Motor neuron (in vitro differentiated cells): ENCODE measurements around the gene PKNOX2. TPM values are rescaled to one million over a fixed set of nuclear protein-coding genes. Genes with fewer than 3 reads are reported as not detected.

Experiments
- ATAC-seq, 8 experiments: fragments of 200-7000 bp; cut with Tn5 transposase; replicated peaks in 6 of 8; 2 replicates each; pipeline ENCODE4 v1.8.0; 2021; ENCODE audit warnings: mild to moderate bottlenecking in 8 of 8, moderate library complexity in 8 of 8
- H3K27ac ChIP-seq, 2 donors: fragments of 250-450 bp; sonication (Bioruptor Pico); 2 replicates each; pipeline ENCODE4 v1.9.0; 2021; ENCODE audit warnings: antibody characterized with exemption in 2 of 2, mild to moderate bottlenecking in 2 of 2, moderate library complexity in 1 of 2
- H3K4me1 ChIP-seq, 2 donors: fragments of 250-450 bp; sonication (Bioruptor Pico); replicated peaks in 1 of 2; 2 replicates each; pipeline ENCODE4 v1.6.1; 2021; ENCODE audit warnings: antibody characterized with exemption in 2 of 2, mild to moderate bottlenecking in 2 of 2, moderate library complexity in 1 of 2
- H3K4me3 ChIP-seq, 5 donors: fragments of 250-450 bp; sonication (Bioruptor Pico); 2 replicates each; pipeline ENCODE4 v1.9.0; 2021; ENCODE audit warnings: antibody characterized with exemption in 5 of 5, mild to moderate bottlenecking in 5 of 5, moderate library complexity in 4 of 5
- WGBS, 10 experiments: fragments of 450-650 bp; shearing (Covaris generic); methylation state at CpG; one replicate each; pipeline ENCODE4 v1.0.0; 2022; 5-methylcytosine and 5-hydroxymethylcytosine counted together
- in situ Hi-C, 9 experiments: fragments of 400-800 bp; cut with MboI; loops; one replicate each; pipeline ENCODE4 v1.15.0; 2021; ENCODE audit warnings: low sequenced_read_pairs in 9 of 9, low pct_unique_long_range_greater_than_20kb in 2 of 9; ENCODE audit not compliant: unreplicated experiment in 9 of 9
- total RNA-seq, 8 experiments: library from RNA; unstranded; fragments of 300-600 nt; gene quantifications; 2 replicates each; pipeline versions ENCODE4 v1.2.3 to v1.2.4, GENCODE V29; 2022

Gene PKNOX2
- total RNA-seq, 8 experiments from 2014 or later = 0.25 to 18.0 (median 9.1) TPM

GRCh38 chr11:125326126-125326525 is 161.6 kb downstream of the PKNOX2 start:
- WGBS, 10 experiments = 13 to 100% (median 80%) methylated on average over 1 to 4 of the region's 4 CpGs; no CpG with 5 or more reads in 1 of the 10 experiments
- in situ Hi-C loops = loop anchor here in 4 of 9 experiments (25.0 kb wide), 3 partner anchors 164 to 364 kb away; partner anchors contain the start of genes PKNOX2 (in 3 of the 4) and CCDC15 (in 1 of the 4)
- no peak overlapping the region for H3K27ac ChIP-seq
- H3K4me3 ChIP-seq = no peak overlapping the region
- H3K4me1 ChIP-seq = peaks cover 33 to 49% of the 10 kb centered on the region in 2 donors
- no peak for ATAC-seq

- in situ Hi-C loops = loop anchor here in 4 of 9 experiments (25.0 kb wide), 3 partner anchors 165 to 365 kb away; partner anchors contain the start of genes PKNOX2 (in 3 of the 4) and CCDC15 (in 1 of the 4)
- Histone ChIP-seq H3K4me3 (no peak overlapping the region), H3K4me1 (peaks cover 41 to 49% of the 10 kb centered on the region in 2 donors), H3K27ac (peak overlapping the region in 1 of 2 donors; percentile 8)
- ATAC-seq = peak in 5 of 8 experiments; percentile 69 to 84 (median 74)
- WGBS, 10 experiments = 20 to 86% (median 52%) methylated on average over 1 to 5 of the region's 7 CpGs; no CpG with 5 or more reads in 3 of the 10 experiments
Observed at GRCh38 chr11:125327518-125328224, 163.1 kb downstream of the PKNOX2 start.

- H3K4me3 ChIP-seq = no peak overlapping the region
- H3K4me1 ChIP-seq = peaks cover 39 to 44% of the 10 kb centered on the region in 2 donors
- WGBS, 10 experiments = 33 to 100% (median 100%) methylated on average over 1 of the region's 1 CpG; no CpG with 5 or more reads in 5 of the 10 experiments
- in situ Hi-C loops = loop anchor here in 4 of 9 experiments (25.0 kb wide), 3 partner anchors 166 to 366 kb away; partner anchors contain the start of genes PKNOX2 (in 3 of the 4) and CCDC15 (in 1 of the 4)
- no peak for ATAC-seq
- no peak overlapping the region for H3K27ac ChIP-seq
Observed at GRCh38 chr11:125328225-125328580, 163.7 kb downstream of the PKNOX2 start.

GRCh38 chr11:125329786-125330185 is 165.2 kb downstream of the PKNOX2 start:
- H3K4me3 ChIP-seq = no peak overlapping the region
- peaks cover 24 to 30% of the 10 kb centered on the region in 2 donors for H3K4me1 ChIP-seq
- H3K27ac ChIP-seq = no peak overlapping the region
- ATAC-seq = no peak
- in situ Hi-C loops = loop anchor here in 4 of 9 experiments (25.0 kb wide), 3 partner anchors 167 to 367 kb away; partner anchors contain the start of genes PKNOX2 (in 3 of the 4) and CCDC15 (in 1 of the 4)
- 80 to 94% (median 86%) methylated on average over 1 to 4 of the region's 9 CpGs; no CpG with 5 or more reads in 6 of the 10 experiments for WGBS, 10 experiments

- ATAC-seq = peak in 1 of 8 experiments; percentile 14
- in situ Hi-C loops = loop anchor here in 4 of 9 experiments (25.0 kb wide), 3 partner anchors 168 to 368 kb away; partner anchors contain the start of genes PKNOX2 (in 3 of the 4) and CCDC15 (in 1 of the 4)
- H3K4me1 ChIP-seq = peaks cover 28 to 30% of the 10 kb centered on the region in 2 donors
- no peak overlapping the region for H3K27ac ChIP-seq
- 68 to 94% (median 74%) methylated on average over 3 to 4 of the region's 10 CpGs; no CpG with 5 or more reads in 6 of the 10 experiments for WGBS, 10 experiments
- no peak overlapping the region for H3K4me3 ChIP-seq
Observed at GRCh38 chr11:125330462-125331325, 166.1 kb downstream of the PKNOX2 start.

GRCh38 chr11:125331357-125332035 is 166.9 kb downstream of the PKNOX2 start:
- ATAC-seq = no peak
- Histone ChIP-seq H3K4me3 (no peak overlapping the region), H3K4me1 (peaks cover 28 to 30% of the 10 kb centered on the region in 2 donors), H3K27ac (no peak overlapping the region)
- in situ Hi-C loops = loop anchor here in 4 of 9 experiments (25.0 kb wide), 3 partner anchors 169 to 369 kb away; partner anchors contain the start of genes PKNOX2 (in 3 of the 4) and CCDC15 (in 1 of the 4)
- 0 to 94% (median 71%) methylated on average over 1 to 6 of the region's 9 CpGs; no CpG with 5 or more reads in 3 of the 10 experiments for WGBS, 10 experiments

GRCh38 chr11:125332821-125333220 is 168.3 kb downstream of the PKNOX2 start:
- in situ Hi-C loops = loop anchor here in 4 of 9 experiments (25.0 kb wide), 3 partner anchors 171 to 371 kb away; partner anchors contain the start of genes PKNOX2 (in 3 of the 4) and CCDC15 (in 1 of the 4)
- WGBS, 10 experiments = 55 to 100% (median 88%) methylated on average over 2 to 4 of the region's 8 CpGs; no CpG with 5 or more reads in 6 of the 10 experiments
- Histone ChIP-seq H3K27ac (no peak overlapping the region), H3K4me1 (peaks cover 22 to 25% of the 10 kb centered on the region in 2 donors), H3K4me3 (no peak overlapping the region)
- ATAC-seq = no peak

- ATAC-seq = no peak
- in situ Hi-C loops = loop anchor here in 4 of 9 experiments (25.0 kb wide), 3 partner anchors 171 to 371 kb away; partner anchors contain the start of genes PKNOX2 (in 3 of the 4) and CCDC15 (in 1 of the 4)
- Histone ChIP-seq H3K27ac (no peak overlapping the region), H3K4me3 (no peak overlapping the region), H3K4me1 (peaks cover 29% of the 10 kb centered on the region in 2 donors)
- WGBS, 10 experiments = 27 to 100% (median 83%) methylated on average over 2 to 6 of the region's 7 CpGs; no CpG with 5 or more reads in 4 of the 10 experiments
Observed at GRCh38 chr11:125333354-125334073, 169.0 kb downstream of the PKNOX2 start.

- H3K4me3 ChIP-seq = no peak overlapping the region
- H3K27ac ChIP-seq = no peak overlapping the region
- ATAC-seq = no peak
- H3K4me1 ChIP-seq = peaks cover 42 to 45% of the 10 kb centered on the region in 2 donors
- 30 to 90% (median 80%) methylated on average over 2 to 5 of the region's 5 CpGs; no CpG with 5 or more reads in 3 of the 10 experiments for WGBS, 10 experiments
- in situ Hi-C loops = loop anchor here in 4 of 9 experiments (25.0 kb wide), 3 partner anchors 173 to 373 kb away; partner anchors contain the start of genes PKNOX2 (in 3 of the 4) and CCDC15 (in 1 of the 4)
Observed at GRCh38 chr11:125335106-125335505, 170.6 kb downstream of the PKNOX2 start.

- ATAC-seq = peak in 5 of 8 experiments; percentile 49 to 61 (median 59)
- WGBS, 10 experiments = 0 to 82% (median 40%) methylated on average over 1 to 7 of the region's 11 CpGs; no CpG with 5 or more reads in 1 of the 10 experiments
- peak overlapping the region in 1 of 2 donors; percentile 18 for H3K27ac ChIP-seq
- in situ Hi-C loops = loop anchor here in 4 of 9 experiments (25.0 kb wide), 3 partner anchors 176 to 376 kb away; partner anchors contain the start of genes PKNOX2 (in 3 of the 4) and CCDC15 (in 1 of the 4)
- H3K4me3 ChIP-seq = no peak overlapping the region
- H3K4me1 ChIP-seq = peaks cover 44 to 50% of the 10 kb centered on the region in 2 donors
Observed at GRCh38 chr11:125337836-125338834, 173.6 kb downstream of the PKNOX2 start.
